HG02840 (cell line): ENCODE measurements around the gene KCNJ12.
"Not testable (repeated sequence)": the region's sequence is repeated elsewhere in the genome, so short reads cannot be mapped to it uniquely, and the experiment has no call there.

Experiments
- ATAC-seq: cut with Tn5 transposase; IDR thresholded peaks from one replicate; pipeline ENCODE4 v1.9.1; 2021; ENCODE audit warnings: mild to moderate bottlenecking, moderate library complexity, moderate number of reproducible peaks; ENCODE audit not compliant: unreplicated experiment, low FRiP score

Gene KCNJ12

DNA sequence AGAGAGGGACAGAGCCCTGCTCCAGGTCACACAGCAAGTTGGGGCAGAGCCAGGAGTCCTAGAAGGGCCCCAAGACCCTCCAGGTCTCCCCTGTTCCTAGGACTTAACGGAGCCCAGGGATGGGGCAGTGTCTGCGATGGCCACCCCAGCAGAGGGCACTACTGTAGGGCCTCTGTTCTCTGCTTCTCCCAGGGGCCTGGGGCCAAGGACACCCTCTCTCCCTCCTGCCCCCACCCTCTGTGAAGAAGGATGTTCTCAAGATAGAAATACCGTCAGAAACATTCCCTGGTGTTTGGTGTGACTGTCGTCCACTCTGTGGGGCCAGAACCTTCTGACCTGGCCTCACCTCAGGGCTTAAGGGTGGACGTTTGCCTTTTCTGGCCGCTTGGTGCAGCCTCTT is 28.4 kb downstream of the KCNJ12 start:
- ATAC-seq, result not testable (repeated sequence)

DNA sequence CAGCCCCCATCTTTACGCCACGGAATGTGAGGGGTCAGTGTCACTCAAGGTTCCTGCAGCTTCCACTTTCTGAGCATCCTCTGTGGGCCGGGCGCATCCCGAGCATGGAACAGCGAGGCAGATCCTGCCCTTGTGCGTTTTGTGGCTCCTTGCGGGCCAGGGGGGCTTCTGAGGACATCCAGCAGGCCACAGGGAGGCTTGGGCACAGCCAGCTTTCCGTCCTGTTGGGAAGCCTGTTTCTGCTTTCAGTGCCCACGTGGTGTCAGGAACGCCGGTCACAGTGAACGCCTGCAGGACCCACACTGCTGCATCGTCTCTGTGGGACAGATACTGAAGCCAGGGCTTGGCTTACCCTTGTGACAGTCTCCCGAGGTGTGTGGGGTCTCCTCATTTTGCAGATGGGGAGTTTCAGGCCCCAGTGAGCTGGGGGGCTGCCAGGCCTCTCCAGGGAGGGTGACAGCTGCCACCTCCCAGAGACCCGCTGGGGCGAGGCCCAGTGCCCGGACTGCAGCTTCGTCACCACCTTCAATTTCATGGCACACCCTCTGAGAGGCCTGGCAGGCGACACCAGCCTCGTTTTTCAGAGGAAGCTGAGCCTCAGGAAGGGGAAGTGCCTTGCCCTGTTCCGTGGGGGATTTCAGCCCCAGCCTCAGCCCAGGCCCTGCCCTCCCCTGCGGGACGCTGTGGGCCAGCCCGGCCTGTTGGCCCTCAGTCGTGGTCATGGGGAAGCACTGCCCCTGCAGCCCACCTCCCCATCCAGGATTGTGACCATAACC is 29.0 kb downstream of the KCNJ12 start:
- ATAC-seq, result not testable (repeated sequence)

DNA sequence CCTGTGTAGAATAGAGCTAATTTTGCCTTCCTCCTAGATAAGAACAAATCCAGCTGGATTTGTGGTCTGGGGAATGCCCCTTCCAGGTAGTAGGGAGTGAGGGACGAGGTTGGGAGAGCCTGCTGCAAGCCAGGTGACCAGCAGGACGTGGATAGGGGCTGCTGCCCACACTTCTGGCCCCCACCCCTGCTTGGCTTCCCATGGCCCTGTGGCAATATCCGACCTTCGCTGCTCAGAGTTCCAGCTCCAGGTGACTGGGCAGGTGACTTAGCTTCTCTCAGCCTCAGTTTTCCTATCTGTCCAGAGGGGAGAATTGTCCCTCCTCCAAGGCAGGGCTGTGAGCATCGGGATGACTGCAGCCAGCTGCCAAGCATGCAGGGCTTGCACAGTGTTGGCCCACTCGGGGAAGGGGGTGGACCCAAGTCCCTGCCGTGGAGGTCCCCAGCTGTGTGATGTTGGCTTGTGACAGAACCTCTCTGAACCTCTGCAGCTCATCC is 29.8 kb downstream of the KCNJ12 start:
- not testable (repeated sequence) for ATAC-seq

DNA sequence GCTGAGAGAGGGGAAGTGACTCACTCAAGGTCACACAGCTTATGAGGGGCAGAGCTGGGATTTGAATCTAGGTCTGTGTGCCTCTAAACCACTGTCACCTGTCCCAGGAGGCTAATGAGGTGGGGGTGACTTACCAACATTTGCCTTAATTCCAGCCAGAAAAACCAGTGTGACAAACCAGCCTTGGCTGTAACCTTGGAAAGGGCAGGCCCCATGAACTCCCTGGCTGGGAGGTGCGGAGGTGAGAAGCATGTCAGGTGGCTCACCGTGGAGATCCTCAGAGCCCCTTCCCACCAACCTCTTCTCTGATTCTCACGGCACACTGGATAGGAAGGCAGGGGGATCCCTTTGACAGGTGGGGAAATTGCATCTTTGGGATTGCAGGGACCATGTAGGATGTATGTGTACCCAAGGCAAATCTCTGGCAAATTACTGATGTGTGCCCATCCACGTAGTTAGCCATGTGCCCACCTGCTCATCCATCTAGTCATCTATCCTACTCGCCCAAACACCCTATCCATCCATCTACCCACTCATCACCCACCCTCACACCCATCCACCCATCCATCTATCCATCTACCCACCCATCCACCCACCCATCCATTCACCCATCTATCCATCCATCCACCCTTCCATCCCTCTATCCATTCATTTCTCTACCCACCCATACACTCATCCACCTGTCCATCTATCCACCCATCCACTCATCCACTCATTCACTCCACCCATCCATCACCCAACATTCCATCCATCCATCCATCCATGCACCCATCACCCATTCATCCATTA is 30.7 kb downstream of the KCNJ12 start:
- not testable (repeated sequence) for ATAC-seq

DNA sequence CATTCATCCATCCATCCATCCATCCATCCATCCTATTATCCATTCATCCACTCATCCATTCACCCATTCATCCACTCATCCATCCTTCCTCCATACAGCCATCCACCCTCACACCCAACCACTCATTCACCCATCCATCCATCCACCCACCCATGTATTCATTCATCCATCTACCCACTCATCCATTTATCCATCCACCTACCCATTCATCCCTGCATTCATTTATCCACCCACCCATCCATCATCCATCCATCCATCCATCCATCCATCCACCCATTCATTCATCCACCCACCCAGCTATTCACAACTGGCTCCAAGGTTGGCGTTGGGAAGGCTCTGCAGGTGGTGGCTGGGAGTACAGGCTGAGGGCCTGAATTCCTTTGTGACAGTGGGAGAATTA is 31.6 kb downstream of the KCNJ12 start:
- not testable (repeated sequence) for ATAC-seq

DNA sequence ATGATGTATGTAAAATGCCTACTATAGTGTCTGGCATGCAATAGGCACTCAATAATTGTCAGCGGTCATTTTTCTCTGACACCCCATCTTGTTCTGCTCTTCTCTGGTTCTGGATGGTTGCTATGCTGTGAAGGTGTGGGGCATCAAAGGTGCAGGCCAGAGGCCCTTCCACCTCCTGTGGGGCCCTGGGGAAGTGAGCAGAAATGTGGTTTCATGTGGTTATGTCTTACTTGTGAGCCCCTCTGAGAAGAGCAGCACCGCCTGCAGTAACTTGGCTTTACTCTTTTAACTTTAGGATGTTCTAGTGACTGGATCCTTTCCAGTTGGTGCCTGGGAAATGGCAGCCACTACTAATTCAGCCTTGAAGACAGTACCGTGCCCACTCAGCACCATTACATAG is 32.1 kb downstream of the KCNJ12 start:
- ATAC-seq, result not testable (repeated sequence)

DNA sequence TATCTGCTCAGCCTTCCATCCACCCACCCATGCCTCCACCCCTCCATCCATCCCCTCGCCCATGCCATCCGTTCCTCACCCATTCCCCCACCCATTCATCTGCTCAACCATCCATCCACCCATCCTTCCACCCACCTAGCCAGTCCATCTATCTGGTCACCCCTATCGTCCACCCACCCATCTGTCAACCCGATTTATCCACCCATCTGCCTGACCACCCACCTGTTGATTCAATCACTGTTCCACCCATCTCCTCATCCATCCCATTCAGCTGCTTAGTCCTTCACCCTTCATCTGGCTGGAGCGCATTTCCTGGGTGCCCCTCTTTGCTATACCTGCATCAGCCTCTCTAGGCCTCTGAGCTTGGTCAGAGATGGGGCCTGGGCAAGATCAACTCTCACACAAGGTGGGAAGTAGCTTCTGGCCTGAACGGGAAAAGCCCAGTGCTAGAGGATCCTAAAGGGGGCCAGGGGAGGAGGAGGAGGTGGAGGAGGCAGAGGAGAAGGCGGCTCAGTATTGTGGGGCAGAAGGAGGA is 32.7 kb downstream of the KCNJ12 start:
- not testable (repeated sequence) for ATAC-seq

DNA sequence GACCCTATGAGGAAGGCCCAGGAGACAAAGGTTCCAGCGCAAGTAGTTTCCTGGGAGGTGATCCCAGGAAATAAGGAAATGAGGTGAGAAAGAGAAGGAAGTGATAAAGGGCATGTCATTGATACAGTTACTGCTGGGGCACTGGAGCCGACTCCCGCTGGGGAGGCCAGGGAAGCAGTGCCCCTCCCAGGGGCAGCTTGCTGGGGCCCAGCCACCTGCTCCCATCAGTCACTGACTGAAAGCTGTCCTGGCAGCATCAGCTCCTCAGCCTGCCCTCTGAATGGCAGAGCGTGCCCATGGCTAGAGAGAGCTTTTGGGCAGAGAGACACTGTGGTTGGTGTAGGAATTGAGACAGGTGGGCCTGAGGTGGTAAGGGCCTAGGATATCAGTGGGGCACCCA is 33.2 kb downstream of the KCNJ12 start:
- not testable (repeated sequence) for ATAC-seq

DNA sequence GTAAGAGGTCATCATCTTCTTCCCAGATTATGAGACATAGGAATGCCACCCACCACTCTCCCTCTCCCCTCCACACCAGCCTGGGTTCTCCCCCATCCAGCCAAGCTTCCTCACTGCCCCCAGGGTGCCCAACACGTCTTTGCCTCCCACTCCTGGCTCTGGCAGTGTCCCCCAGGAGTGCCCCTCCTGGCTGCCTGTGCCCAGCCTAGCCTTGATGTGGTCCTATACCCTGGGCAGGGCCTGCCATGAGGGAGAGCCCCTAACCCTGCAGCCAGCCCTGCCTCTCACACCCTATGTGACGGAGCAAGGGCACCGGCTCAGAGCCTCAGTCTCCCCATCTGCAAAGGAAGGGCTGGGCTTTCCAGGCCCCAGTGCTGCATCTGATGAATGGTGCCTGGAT is 33.8 kb downstream of the KCNJ12 start:
- not testable (repeated sequence) for ATAC-seq

DNA sequence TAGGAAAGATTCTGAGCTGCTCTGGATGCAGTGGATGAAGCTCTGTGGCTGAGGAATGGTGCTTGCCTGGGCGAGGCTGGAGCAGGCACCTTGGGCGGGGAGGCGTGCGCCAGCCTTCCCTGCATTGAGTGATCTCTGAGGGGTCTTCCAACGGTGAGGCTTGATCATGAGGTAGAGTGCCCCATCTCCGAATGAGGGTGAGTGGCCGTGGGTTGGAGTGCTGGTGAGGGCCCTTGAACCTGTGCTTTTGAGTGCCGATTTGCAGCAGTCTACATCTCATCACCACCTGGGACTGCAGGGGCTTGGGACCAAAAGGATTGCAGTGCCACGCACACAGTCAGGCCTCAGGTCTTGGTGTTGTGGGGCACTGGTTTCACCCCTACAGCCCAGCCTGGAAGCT is 34.2 kb downstream of the KCNJ12 start:
- not testable (repeated sequence) for ATAC-seq

DNA sequence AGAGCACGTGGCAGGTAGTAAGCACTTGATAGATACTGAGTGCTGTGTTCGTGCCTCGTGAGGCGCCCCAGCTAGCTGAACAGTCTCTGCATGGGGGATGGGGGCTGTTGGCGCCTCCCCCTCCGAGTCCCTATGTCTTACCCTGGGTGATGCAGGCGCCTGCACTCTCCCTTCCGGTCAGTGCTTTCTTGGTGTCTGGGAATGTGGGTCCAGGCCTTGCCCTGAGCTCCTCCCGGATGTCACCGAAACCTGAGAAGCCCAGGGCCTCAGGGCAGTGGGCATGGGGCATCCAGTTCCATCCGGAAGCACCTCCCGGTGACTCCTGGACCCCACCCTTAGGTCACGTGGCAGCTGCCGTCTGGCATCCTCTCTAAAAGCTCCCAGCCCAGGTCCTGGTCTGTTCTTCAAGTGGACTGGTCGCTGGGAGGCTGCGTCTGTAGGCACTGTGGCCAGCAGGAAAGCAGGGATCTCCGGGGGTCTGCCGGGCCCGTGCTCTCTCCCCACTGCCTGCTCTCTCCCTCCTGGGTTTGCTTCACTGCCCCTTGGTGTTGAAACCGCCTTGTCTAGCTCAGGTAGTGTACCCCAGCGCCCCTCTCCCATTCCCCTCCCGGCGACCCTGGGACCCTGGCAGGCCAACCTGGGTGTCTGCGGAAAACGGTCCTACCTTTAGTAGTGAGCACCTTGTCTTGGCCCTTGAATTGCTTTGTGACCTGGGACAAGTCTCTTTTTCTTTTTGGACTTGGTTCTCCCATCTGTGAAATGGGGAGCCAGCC is 34.9 kb downstream of the KCNJ12 start:
- ATAC-seq, result not testable (repeated sequence)

DNA sequence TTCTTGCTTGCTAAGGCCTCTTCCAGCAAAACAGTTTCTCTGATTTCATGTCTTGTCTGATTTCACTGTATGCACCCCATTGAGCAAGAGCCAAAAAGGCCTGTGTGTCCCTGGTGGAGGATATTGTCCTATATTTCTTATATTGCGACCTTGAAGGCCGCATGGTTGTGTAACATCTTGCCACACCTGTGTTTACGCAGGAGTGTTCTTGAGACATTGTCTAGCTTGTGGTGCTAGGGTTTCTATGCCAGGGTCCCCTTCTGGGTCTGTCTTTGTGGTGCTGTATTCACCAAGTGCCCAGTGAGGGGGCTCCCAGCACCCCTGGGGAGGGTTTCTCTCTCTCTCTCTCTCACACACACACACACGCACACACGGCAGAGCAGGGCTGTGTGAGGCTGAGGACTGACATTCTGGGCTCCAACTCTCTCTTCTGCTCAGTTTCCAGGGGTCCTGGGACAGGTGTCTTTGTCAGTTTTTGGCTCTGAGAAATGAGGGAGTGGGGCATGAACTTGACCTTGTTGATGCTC is 35.6 kb downstream of the KCNJ12 start:
- ATAC-seq, result not testable (repeated sequence)

DNA sequence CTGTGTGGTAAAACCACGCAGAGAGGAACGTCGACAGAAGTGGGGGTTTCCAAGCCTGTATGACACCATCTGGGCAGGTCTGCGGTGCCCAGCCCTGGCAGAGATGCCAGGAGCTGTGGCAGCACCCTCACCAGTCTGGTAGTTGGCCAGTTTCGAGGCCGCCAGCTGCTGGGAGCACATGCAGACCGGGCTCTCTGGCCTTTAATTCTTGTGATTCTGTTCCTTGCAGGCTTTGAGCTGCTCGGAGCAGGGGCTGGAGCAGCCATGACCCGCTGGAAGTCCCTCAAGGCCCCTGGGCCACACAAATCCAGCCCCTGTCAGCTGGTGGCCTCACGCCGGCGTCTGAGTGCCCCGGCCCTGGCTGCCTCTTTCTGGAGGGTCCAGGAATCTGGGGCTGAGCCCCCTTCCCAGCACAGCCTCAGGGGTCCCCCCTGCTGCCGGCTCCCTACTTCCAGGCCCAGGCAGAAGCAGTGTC is 36.1 kb downstream of the KCNJ12 start:
- ATAC-seq, result not testable (repeated sequence)

DNA sequence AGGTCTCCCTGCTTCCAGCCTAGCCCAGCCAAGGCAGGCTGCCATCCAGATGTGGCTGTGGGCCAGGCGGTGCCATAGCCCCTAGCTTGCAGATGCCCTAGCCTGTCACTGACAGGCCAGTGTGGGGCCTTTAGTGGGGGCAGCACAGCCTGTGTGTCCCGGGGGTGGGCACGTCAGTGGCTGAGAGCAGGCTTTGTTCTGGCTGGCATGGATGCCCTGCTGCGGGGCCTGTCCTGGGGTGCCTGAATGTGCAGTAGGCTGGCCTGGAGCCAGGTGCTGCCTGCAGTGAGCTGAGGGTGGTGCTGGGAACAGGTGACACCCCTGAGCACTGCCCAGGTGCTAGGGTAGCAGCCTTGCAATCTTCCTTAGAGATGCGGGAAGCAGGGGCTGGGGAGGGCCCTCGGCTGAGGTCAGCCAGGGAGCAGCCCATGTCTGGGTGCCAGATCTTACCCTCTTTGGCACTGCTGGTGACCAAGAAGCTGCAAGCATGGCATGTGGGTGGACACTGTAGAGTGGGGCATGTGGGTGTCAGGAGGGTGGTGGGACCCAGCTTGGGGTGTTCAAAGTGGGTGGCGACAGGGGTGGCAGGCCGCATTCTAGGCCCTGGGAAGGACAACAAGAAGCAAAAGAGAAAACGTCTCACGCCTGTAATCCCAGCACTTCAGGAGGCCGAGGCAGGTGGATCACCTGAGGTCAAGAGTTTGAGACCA is 37.6 kb downstream of the KCNJ12 start:
- ATAC-seq, result not testable (repeated sequence)

DNA sequence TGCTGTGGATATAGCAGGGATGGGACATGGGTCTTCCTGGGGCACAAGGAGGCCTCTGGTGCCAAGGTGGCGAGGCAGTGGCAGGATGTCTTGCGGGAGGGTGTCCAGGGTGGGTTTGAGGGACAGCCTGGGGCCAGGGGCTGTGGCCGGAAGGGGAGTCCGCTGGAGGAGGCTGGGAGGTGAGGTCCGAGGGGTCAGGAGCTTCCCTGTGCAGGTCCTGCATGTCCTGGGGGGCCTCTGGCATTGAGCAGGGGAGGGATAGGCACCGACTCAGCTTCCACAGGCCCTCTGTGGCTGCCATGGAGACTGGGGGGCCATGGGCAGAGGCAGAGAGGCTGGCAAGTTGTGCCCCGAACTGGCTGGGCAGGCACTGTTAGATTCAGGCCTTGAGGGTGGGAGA is 38.5 kb downstream of the KCNJ12 start:
- not testable (repeated sequence) for ATAC-seq

DNA sequence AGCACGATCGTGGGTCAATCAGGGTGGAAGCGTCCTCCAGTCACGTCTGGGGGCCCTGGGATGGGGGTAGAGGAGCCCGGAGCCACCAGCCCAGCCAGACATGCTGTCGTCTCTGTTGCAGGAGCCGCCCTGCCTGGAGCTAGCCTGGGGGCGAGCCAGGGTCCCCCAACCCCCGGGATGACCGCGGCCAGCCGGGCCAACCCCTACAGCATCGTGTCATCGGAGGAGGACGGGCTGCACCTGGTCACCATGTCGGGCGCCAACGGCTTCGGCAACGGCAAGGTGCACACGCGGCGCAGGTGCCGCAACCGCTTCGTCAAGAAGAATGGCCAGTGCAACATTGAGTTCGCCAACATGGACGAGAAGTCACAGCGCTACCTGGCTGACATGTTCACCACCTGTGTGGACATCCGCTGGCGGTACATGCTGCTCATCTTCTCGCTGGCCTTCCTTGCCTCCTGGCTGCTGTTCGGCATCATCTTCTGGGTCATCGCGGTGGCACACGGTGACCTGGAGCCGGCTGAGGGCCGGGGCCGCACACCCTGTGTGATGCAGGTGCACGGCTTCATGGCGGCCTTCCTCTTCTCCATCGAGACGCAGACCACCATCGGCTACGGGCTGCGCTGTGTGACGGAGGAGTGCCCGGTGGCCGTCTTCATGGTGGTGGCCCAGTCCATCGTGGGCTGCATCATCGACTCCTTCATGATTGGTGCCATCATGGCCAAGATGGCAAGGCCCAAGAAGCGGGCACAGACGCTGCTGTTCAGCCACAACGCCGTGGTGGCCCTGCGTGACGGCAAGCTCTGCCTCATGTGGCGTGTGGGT is 39.2 kb downstream of the KCNJ12 start:
- not testable (repeated sequence) for ATAC-seq

DNA sequence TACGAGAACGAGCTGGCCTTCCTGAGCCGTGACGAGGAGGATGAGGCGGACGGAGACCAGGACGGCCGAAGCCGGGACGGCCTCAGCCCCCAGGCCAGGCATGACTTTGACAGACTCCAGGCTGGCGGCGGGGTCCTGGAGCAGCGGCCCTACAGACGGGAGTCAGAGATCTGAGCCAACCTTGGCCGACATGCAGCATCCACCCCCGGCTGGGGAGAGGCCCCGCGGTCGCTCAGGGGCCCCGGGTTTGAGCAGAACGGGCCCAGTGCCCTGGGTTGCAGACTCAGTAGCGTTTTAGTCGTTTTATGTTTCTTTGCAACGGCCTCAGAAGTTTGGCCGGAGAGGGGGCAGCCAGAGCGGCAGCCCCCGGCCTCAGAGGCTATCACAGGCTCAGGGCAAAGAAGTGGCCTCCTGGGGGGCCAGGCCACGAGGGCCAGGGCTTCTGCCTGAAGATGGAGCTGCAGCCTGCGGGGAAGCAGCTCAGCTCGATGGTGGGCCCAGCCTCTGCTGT is 40.4 kb downstream of the KCNJ12 start:
- not testable (repeated sequence) for ATAC-seq

DNA sequence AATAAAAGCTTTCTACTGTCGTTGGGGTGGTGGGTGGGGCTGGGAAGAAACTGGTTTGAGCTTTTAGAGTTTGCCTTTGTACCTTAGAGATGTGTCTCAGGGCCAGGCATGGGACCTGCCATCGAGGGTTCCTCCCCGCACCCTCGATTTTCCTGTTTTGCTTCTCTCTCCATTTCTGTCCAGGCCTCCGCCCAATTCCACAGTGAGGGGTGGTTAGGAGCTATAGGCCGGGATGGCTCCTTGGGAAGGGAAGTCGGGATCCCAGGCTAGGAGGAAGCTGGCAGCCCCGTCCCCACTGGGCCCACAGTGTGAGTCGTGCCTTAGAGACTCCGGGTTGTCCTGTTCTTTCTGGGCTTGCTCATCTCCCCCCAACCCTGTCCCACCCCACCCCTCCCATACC is 41.2 kb downstream of the KCNJ12 start:
- not testable (repeated sequence) for ATAC-seq
